ENCODE results near the gene WFDC5. TPM values are rescaled to one million over a fixed set of nuclear protein-coding genes. Genes with fewer than 3 reads are reported as not detected.
A peak's percentile ranks its signal among the peaks of the same experiment; 100 is the strongest.

Gene WFDC5
- total and polyA plus RNA-seq, 9 of the 15 experiments (the other 6 are each of a cell fraction or from before 2014, with no cell fraction given): not detected

- intact Hi-C loops (cut with micrococcal nuclease): loop anchor here (5.0 kb wide), 2 partner anchors 68 to 98 kb away; no protein-coding TSS in a partner anchor
Measured at GRCh38 chr20:45110301-45110700, 4.7 kb downstream of the WFDC5 start.

More at GRCh38 chr20:45110301-45110700, 4.7 kb downstream of the WFDC5 start:
- DNase-seq (ENCODE audit: extremely low read depth in 1 of 4, low spot score in 3 of 4): peak in 1 of 4 experiments; percentile 2
- H3K4me1 ChIP-seq (replicated peaks in 1 of 2; ENCODE audit: control insufficient read depth in 2 of 2, insufficient read depth in 2 of 2, low read length in 2 of 2): peaks cover 0 to 3% of the 10 kb centered on the region in 2 experiments; a peak in 1 of 5 replicates
- H3K4me3 ChIP-seq: no peak overlapping the region
- FAIRE-seq: no peak
- WGBS (ENCODE audit: insufficient coverage, low coverage, missing lambda C conversion rate): 7% methylated on average over 11 of the region's 11 CpGs
- no peak overlapping the region for H3K4me2 ChIP-seq (ENCODE audit: insufficient read depth, low read length)
- no peaks in the 10 kb centered on the region for H3K9me3 ChIP-seq (replicated peaks; ENCODE audit: control insufficient read depth, insufficient read depth, low read depth, low read length)
- H3K79me2 ChIP-seq (ENCODE audit: control insufficient read depth, insufficient read depth, low read length): no peaks in the 10 kb centered on the region
- POLR2A ChIA-PET: interaction anchor here (0.6 to 1.5 kb wide), 4 partner anchors 11 to 222 kb away, joined by 3 to 5 read pairs (median 4); no protein-coding TSS in a partner anchor
- BruUV-seq (replicated peaks): no TSS peak
- H4K20me1 ChIP-seq (replicated peaks; ENCODE audit: control insufficient read depth, insufficient read depth, low read length): no peaks in the 10 kb centered on the region
- H3K9ac ChIP-seq (ENCODE audit: insufficient read depth in 1 of 2, low read depth in 2 of 2, low read length in 2 of 2): peak overlapping the region in 1 of 2 experiments; percentile 54; a peak in 1 of 4 replicates
- H3K27me3 ChIP-seq (ENCODE audit: control insufficient read depth in 2 of 2, insufficient read depth in 2 of 2, low read length in 2 of 2): peaks cover 14 to 49% of the 10 kb centered on the region in 2 experiments; a peak in 4 of 5 replicates
- no peak overlapping the region for H2AFZ ChIP-seq (ENCODE audit: low read depth, low read length)
- H3K9me1 ChIP-seq (ENCODE audit: control insufficient read depth, insufficient read depth, low read length): no peaks in the 10 kb centered on the region
- no peak for ATAC-seq
- CTCF ChIA-PET (ENCODE audit: low intra/inter-chr PET ratio): no interaction called here
- TF ChIP-seq MAFF (IDR thresholded peaks at IDR 0.05; ENCODE audit: low read length): no peak
- no peak for TF ChIP-seq NCOA2 (IDR thresholded peaks at IDR 0.05; ENCODE audit: partially characterized antibody in 2 of 2)
- TF ChIP-seq ZNF197 (CRISPR knock-in tag; IDR thresholded peaks at IDR 0.05; ENCODE audit: low read depth): no peak
- no peak for TF ChIP-seq HOXB6 (CRISPR knock-in tag; IDR thresholded peaks at IDR 0.05; ENCODE audit: borderline replicate concordance)
- TF ChIP-seq PHF20 (IDR thresholded peaks at IDR 0.05; ENCODE audit: partially characterized antibody): no peak
- no peak for TF ChIP-seq PTTG1 (tag; IDR thresholded peaks at IDR 0.05; ENCODE audit: low read depth)
- TF ChIP-seq FIP1L1 (IDR thresholded peaks at IDR 0.05; ENCODE audit: low read depth, low read length, poor library complexity, severe bottlenecking): no peak
- no peak for TF ChIP-seq USF2 (CRISPR knock-in tag; IDR thresholded peaks at IDR 0.05)
- no peak for TF ChIP-seq PTBP1 (IDR thresholded peaks at IDR 0.05; ENCODE audit: low read depth, low read length)
- no peak for TF ChIP-seq FOXA3 (CRISPR knock-in tag; conservative IDR thresholded peaks at IDR 0.05 in 1 of 2, IDR thresholded peaks at IDR 0.05 in 1 of 2)
- TF ChIP-seq FUS (optimal IDR thresholded peaks at IDR 0.05; ENCODE audit: low read depth, low read length): no peak
- TF ChIP-seq, protein P1, sequence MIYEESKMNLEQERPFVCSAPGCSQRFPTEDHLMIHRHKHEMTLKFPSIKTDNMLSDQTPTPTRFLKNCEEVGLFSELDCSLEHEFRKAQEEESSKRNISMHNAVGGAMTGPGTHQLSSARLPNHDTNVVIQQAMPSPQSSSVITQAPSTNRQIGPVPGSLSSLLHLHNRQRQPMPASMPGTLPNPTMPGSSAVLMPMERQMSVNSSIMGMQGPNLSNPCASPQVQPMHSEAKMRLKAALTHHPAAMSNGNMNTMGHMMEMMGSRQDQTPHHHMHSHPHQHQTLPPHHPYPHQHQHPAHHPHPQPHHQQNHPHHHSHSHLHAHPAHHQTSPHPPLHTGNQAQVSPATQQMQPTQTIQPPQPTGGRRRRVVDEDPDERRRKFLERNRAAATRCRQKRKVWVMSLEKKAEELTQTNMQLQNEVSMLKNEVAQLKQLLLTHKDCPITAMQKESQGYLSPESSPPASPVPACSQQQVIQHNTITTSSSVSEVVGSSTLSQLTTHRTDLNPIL (CRISPR knock-in tag; IDR thresholded peaks at IDR 0.05): no peak
- TF ChIP-seq ZNF121 (CRISPR knock-in tag; conservative IDR thresholded peaks at IDR 0.05): no peak
- no peak for TF ChIP-seq KDM2B (CRISPR knock-in tag; IDR thresholded peaks at IDR 0.05)
- no peak for TF ChIP-seq ZNF324 (CRISPR knock-in tag; IDR thresholded peaks at IDR 0.05)
- TF ChIP-seq GATA2 (CRISPR knock-in tag; IDR thresholded peaks at IDR 0.05): no peak
- H3K27ac ChIP-seq (ENCODE audit: extremely low read depth, low read depth, low read length): no peak overlapping the region
- H3K36me3 ChIP-seq (ENCODE audit: control insufficient read depth, insufficient read depth, low read length): no peaks in the 10 kb centered on the region
- in situ Hi-C loops (cut with MboI): no loop called here

Measured in K562 (cell line).